HepG2 (cell line): ENCODE data around the gene PRKN. TPM values are rescaled to one million over a fixed set of nuclear protein-coding genes. Genes with fewer than 3 reads are reported as not detected.

Source experiments
- ATAC-seq: fragments of 200-7000 bp; cut with Tn5 transposase; 3 replicates; pipeline ENCODE4 v1.9.1; 2020; ENCODE audit warnings: mild to moderate bottlenecking, moderate library complexity
- BruUV-seq: library from RNA; stranded (reverse); fragments of 400-500 nt; replicated peaks from 2 replicates; lab custom pipeline; 2021; lab: Mats Ljungman, UMichigan
- CTCF ChIA-PET: fragments of 300-600 bp; formaldehyde crosslinking; extraction: SDS; loops from one replicate; lab custom pipeline; 2021; ENCODE audit warnings: low total read pairs, inconsistent platforms, low intra/inter-chr PET ratio; lab: Yijun Ruan, JAX
- POLR2A ChIA-PET: fragments of 350-600 bp; sonication (Branson Sonifier 250); formaldehyde crosslinking; loops from one replicate; lab custom pipeline; 2020; ENCODE audit warnings: antibody characterized with exemption, inconsistent platforms; lab: Yijun Ruan, JAX
- DNase-seq: peaks from one replicate; pipeline ENCODE4 v3.0.0-alpha.2; 2015; ENCODE audit warnings: low spot score
- FAIRE-seq: peaks from 3 replicates; lab custom pipeline; 2011; peaks lifted over from hg19 to GRCh38; lab: Jason Lieb, UNC
- H2AFZ ChIP-seq: one replicate; pipeline ENCODE4 v1.6.1; 2011; ENCODE audit warnings: low read length, inconsistent platforms
- H3K27ac ChIP-seq: fragments of 300-600 bp; 3 replicates; pipeline ENCODE4 v1.8.0; 2011; ENCODE audit warnings: mixed run types, mild to moderate bottlenecking, mixed read lengths, low read length, inconsistent platforms; ENCODE audit not compliant: insufficient read depth; ENCODE audit errors: extremely low read length
- H3K27me3 ChIP-seq, 2 experiments: fragments of 200-600 bp in 1 of 2; 2 replicates in 1 of 2; 3 replicates in 1 of 2; pipeline versions ENCODE4 v1.6.0 to v1.8.0; 2011; ENCODE audit warnings: low read length in 2 of 2, mild to moderate bottlenecking in 2 of 2, moderate library complexity in 2 of 2, inconsistent platforms in 1 of 2; ENCODE audit not compliant: insufficient read depth in 2 of 2, control insufficient read depth in 1 of 2
- H3K36me3 ChIP-seq, 2 experiments: fragments of 200-600 bp in 1 of 2; replicated peaks in 1 of 2; 2 replicates in 1 of 2; 3 replicates in 1 of 2; pipeline versions ENCODE4 v1.5.1 to v1.8.0; 2011; ENCODE audit warnings: low read length in 2 of 2, inconsistent platforms in 1 of 2; ENCODE audit not compliant: insufficient read depth in 2 of 2, control insufficient read depth in 1 of 2
- H3K4me1 ChIP-seq: 2 replicates; pipeline ENCODE4 v1.5.1; 2012; ENCODE audit warnings: low read length, inconsistent platforms; ENCODE audit not compliant: insufficient read depth
- H3K4me2 ChIP-seq: 2 replicates; pipeline ENCODE4 v1.6.0; 2011; ENCODE audit warnings: low read depth, low read length, inconsistent platforms
- H3K4me3 ChIP-seq, 3 experiments: fragments of 200-600 bp in 1 of 3; sonication (generic), shearing (Covaris generic) in 1 of 3; replicated peaks in 1 of 3; 2 replicates each; pipeline ENCODE4 v1.5.1; 2011 to 2016; ENCODE audit warnings: low read length in 3 of 3, inconsistent platforms in 2 of 3, low read depth in 2 of 3, mild to moderate bottlenecking in 2 of 3, control low read depth in 1 of 3, mixed read lengths in 1 of 3; ENCODE audit not compliant: insufficient read depth in 1 of 3
- H3K79me2 ChIP-seq: one replicate; pipeline ENCODE4 v1.6.1; 2011; ENCODE audit warnings: low read length, inconsistent platforms; ENCODE audit not compliant: insufficient read depth
- H3K9ac ChIP-seq: 2 replicates; pipeline ENCODE4 v1.6.0; 2011; ENCODE audit warnings: mild to moderate bottlenecking, low read depth, low read length, inconsistent platforms; ENCODE audit not compliant: insufficient read depth
- H3K9me3 ChIP-seq: 2 replicates; pipeline ENCODE4 v1.5.1; 2012; ENCODE audit warnings: mild to moderate bottlenecking, low read length
- H4K20me1 ChIP-seq: 2 replicates; pipeline ENCODE4 v1.6.0; 2011; ENCODE audit warnings: inconsistent platforms, mild to moderate bottlenecking, low read length, moderate library complexity; ENCODE audit not compliant: insufficient read depth
- DPF2 ChIP-seq: sonication (generic); formaldehyde crosslinking; IDR thresholded peaks from 2 replicates; pipeline ENCODE4 v1.4.0; 2020; ENCODE audit warnings: mild to moderate bottlenecking, low read depth, missing genetic modification reagents, borderline replicate concordance
- FLYWCH1 ChIP-seq: sonication (generic); formaldehyde crosslinking; IDR thresholded peaks from 2 replicates; pipeline ENCODE4 v1.8.1; 2023; ENCODE audit warnings: mild to moderate bottlenecking, missing genetic modification reagents
- PCBP1 ChIP-seq: fragments of 200-400 bp; formaldehyde crosslinking; IDR thresholded peaks from 2 replicates; pipeline ENCODE4 v1.6.1; 2017; ENCODE audit warnings: mild to moderate bottlenecking, low read depth, low read length, borderline replicate concordance
- PHF8 ChIP-seq: sonication (generic); formaldehyde crosslinking; IDR thresholded peaks from 2 replicates; pipeline ENCODE4 v1.5.0; 2020; ENCODE audit warnings: missing genetic modification reagents
- STAG1 ChIP-seq: sonication (generic); formaldehyde crosslinking; IDR thresholded peaks from 2 replicates; pipeline ENCODE4 v1.4.0; 2020; ENCODE audit warnings: missing genetic modification reagents
- ZNF24 ChIP-seq: fragments of 450-650 bp; IDR thresholded peaks from 2 replicates; pipeline ENCODE4 v1.6.1; 2017; ENCODE audit warnings: antibody characterized with exemption, mild to moderate bottlenecking
- ZNF367 ChIP-seq: sonication (generic); formaldehyde crosslinking; IDR thresholded peaks from 2 replicates; pipeline ENCODE4 v1.4.0; 2020; ENCODE audit warnings: missing genetic modification reagents, borderline replicate concordance
- ZNF562 ChIP-seq: sonication (generic); formaldehyde crosslinking; IDR thresholded peaks from 2 replicates; pipeline ENCODE4 v1.8.0; 2022; ENCODE audit warnings: missing genetic modification reagents, borderline replicate concordance
- ZNF619 ChIP-seq: sonication (generic); formaldehyde crosslinking; IDR thresholded peaks from 2 replicates; pipeline ENCODE4 v1.4.0; 2020; ENCODE audit warnings: mild to moderate bottlenecking, missing genetic modification reagents
- WGBS: methylation state at CpG from one replicate; pipeline ENCODE4 v1.1.6; 2017; ENCODE audit warnings: low lambda C conversion rate; 5-methylcytosine and 5-hydroxymethylcytosine counted together
- in situ Hi-C: cut with HindIII; loops from 2 replicates; pipeline ENCODE4 v1.10.0; 2017; ENCODE audit warnings: low pct_unique_long_range_greater_than_20kb; ENCODE audit not compliant: extremely low pct_ligation_motif_present
- intact Hi-C: fragments of 100-400 bp; cut with micrococcal nuclease; formaldehyde crosslinking; loops from one replicate; pipeline ENCODE4 v1.10.0; 2022; ENCODE audit not compliant: unreplicated experiment
- polyA plus RNA-seq, 8 experiments: library from polyadenylated mRNA; depleted of rRNA in 3 of 8; stranded (reverse) in 7 of 8; unstranded in 1 of 8; fragments of >200 nt; fragmentation: Illumina TruSeq in 4 of 8; extraction: Trizol in 4 of 8; gene quantifications; 2 replicates each; pipeline versions ENCODE4 v1.2.1 to v1.2.3, GENCODE V29; 2011 to 2016; ENCODE audit warnings: low read depth in 4 of 8, missing spikeins in 1 of 8, mixed read lengths in 1 of 8; ENCODE audit not compliant: insufficient read depth in 1 of 8
- total RNA-seq, 5 experiments: library from RNA; depleted of rRNA; stranded (reverse); fragments of >200 nt; fragmentation: Illumina TruSeq; extraction: Trizol; gene quantifications; 2 replicates each; pipeline ENCODE4 v1.2.3, GENCODE V29; 2016; ENCODE audit warnings: low read depth in 1 of 5
- TF ChIP-seq, protein P1 (sequence below): sonication (generic); formaldehyde crosslinking; IDR thresholded peaks from 2 replicates; pipeline ENCODE4 v1.5.1; 2020; ENCODE audit warnings: missing genetic modification reagents, mild to moderate bottlenecking, borderline replicate concordance
- TF ChIP-seq, protein P2 (sequence below): sonication (generic); formaldehyde crosslinking; IDR thresholded peaks from 2 replicates; pipeline ENCODE4 v1.5.0; 2020; ENCODE audit warnings: mild to moderate bottlenecking, missing genetic modification reagents, borderline replicate concordance
- TF ChIP-seq, protein P3 (sequence below): IDR thresholded peaks from 2 replicates; pipeline ENCODE4 v1.6.1; 2016; ENCODE audit warnings: missing biosample characterization, missing genetic modification reagents, low read depth
- TF ChIP-seq, protein P4 (sequence below): sonication (generic); formaldehyde crosslinking; IDR thresholded peaks from 2 replicates; pipeline ENCODE4 v1.8.0; 2022; ENCODE audit warnings: mild to moderate bottlenecking, missing genetic modification reagents; ENCODE audit not compliant: insufficient replicate concordance

Gene PRKN
- total and polyA plus RNA-seq, 2 of the 13 experiments (the other 11 are each of a cell fraction or from before 2014, with no cell fraction given): 0.31 to 0.44 TPM

DNA sequence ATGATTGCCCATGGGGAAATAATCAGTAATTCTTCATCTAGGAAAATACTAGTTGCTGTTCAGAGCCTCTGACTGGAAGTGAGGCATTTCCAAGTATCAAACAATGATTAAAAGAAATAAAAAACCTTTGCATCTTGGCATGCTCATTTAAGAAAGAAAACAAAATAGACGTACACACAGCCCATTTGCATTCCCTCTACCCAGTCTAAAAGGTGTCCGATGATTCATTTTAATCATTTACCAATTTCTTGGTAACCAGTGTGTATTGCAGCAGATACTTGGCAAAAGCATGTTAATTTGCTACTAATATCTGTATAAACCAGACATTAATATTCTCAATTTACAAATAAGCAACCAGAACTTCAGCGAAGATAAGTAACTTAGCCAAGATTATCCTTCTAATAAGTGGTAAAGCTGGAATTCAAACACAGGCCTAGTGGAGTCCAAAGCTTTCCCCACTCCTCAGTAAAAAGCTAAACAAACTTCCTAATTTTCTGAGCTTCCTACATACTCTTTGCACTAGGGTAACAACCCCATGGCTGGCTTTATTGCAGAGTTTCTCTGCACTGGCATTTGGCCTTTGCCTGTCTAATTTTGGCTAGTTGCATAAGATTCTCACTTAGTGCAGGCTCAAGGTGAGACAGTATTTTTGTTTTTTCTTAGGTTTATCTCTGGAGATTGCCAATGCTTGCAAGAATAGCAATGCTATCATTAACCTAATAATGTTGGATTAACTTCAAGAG, 338.1 kb downstream of the PRKN start (continued):
- TF ChIP-seq, protein P1, sequence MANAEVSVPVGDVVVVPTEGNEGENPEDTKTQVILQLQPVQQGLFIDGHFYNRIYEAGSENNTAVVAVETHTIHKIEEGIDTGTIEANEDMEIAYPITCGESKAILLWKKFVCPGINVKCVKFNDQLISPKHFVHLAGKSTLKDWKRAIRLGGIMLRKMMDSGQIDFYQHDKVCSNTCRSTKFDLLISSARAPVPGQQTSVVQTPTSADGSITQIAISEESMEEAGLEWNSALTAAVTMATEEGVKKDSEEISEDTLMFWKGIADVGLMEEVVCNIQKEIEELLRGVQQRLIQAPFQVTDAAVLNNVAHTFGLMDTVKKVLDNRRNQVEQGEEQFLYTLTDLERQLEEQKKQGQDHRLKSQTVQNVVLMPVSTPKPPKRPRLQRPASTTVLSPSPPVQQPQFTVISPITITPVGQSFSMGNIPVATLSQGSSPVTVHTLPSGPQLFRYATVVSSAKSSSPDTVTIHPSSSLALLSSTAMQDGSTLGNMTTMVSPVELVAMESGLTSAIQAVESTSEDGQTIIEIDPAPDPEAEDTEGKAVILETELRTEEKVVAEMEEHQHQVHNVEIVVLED (CRISPR knock-in tag): no peak
- TF ChIP-seq, all 625 proteins: peak for 0

DNA sequence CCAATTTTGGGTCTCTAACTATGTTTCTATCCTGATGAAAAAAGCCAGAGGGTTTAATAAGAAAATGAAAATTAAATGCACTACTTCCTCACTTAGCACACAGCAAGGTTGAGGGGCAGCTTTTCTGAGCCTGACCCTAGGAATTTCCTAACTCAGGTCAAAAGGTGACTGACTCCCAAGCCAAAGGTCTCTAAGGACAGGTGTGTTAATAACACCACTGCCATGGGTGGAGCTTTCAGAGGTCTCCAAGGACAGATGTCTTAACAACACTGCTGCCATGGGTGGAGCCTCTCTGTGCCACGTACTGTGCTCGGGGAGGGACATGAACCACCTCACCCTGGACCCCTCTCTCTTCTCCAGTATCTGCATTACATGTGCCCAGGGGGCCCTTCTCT, 339.2 kb downstream of the PRKN start:
- no peak for ATAC-seq
- intact Hi-C loops: no loop called here

More for the DNA sequence above, 339.2 kb downstream of the PRKN start:
- no TSS peak for BruUV-seq
- H3K9me3 ChIP-seq: peaks cover 11% of the 10 kb centered on the region
- FAIRE-seq (no peak), DNase-seq (no peak)
- H3K4me2 ChIP-seq: no peak overlapping the region
- H3K27ac ChIP-seq: no peak overlapping the region
- 6% methylated on average over 2 of the region's 2 CpGs for WGBS
- H3K36me3 ChIP-seq: no peaks in the 10 kb centered on the region
- ChIA-PET POLR2A (no interaction called here), CTCF (no interaction called here)
- in situ Hi-C loops: no loop called here
- no peak overlapping the region for H2AFZ ChIP-seq
- no peak for TF ChIP-seq ZNF24
- no peak for TF ChIP-seq ZNF562 (CRISPR knock-in tag)
- TF ChIP-seq PCBP1: no peak
- TF ChIP-seq, protein P2, sequence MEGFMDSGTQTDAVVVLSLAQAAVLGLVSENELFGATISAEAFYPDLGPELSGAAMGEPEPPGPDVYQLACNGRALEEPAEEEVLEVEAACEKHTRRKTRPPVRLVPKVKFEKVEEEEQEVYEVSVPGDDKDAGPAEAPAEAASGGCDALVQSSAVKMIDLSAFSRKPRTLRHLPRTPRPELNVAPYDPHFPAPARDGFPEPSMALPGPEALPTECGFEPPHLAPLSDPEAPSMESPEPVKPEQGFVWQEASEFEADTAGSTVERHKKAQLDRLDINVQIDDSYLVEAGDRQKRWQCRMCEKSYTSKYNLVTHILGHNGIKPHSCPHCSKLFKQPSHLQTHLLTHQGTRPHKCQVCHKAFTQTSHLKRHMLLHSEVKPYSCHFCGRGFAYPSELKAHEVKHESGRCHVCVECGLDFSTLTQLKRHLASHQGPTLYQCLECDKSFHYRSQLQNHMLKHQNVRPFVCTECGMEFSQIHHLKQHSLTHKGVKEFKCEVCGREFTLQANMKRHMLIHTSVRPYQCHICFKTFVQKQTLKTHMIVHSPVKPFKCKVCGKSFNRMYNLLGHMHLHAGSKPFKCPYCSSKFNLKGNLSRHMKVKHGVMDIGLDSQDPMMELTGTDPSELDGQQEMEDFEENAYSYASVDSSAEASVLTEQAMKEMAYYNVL (CRISPR knock-in tag): no peak
- TF ChIP-seq STAG1 (CRISPR knock-in tag): no peak
- TF ChIP-seq ZNF367 (CRISPR knock-in tag): no peak
- TF ChIP-seq, protein P3, sequence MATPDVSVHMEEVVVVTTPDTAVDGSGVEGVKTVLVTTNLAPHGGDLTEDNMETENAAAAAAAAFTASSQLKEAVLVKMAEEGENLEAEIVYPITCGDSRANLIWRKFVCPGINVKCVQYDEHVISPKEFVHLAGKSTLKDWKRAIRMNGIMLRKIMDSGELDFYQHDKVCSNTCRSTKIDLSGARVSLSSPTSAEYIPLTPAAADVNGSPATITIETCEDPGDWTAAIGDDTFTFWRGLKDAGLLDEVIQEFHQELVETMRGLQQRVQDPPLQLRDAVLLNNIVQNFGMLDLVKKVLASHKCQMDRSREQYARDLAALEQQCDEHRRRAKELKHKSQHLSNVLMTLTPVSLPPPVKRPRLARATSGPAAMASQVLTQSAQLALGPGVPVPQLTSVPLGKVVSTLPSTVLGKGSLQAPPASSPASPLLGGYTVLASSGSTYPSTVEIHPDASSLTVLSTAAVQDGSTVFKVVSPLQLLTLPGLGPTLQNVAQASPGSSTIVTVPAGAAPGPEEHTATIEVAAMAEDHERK (CRISPR knock-in tag): no peak
- no peak for TF ChIP-seq FLYWCH1
- no peak for TF ChIP-seq DPF2 (CRISPR knock-in tag)
- no peak for TF ChIP-seq PHF8
- TF ChIP-seq, protein P4, sequence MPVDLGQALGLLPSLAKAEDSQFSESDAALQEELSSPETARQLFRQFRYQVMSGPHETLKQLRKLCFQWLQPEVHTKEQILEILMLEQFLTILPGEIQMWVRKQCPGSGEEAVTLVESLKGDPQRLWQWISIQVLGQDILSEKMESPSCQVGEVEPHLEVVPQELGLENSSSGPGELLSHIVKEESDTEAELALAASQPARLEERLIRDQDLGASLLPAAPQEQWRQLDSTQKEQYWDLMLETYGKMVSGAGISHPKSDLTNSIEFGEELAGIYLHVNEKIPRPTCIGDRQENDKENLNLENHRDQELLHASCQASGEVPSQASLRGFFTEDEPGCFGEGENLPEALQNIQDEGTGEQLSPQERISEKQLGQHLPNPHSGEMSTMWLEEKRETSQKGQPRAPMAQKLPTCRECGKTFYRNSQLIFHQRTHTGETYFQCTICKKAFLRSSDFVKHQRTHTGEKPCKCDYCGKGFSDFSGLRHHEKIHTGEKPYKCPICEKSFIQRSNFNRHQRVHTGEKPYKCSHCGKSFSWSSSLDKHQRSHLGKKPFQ (CRISPR knock-in tag): no peak
- TF ChIP-seq ZNF619: no peak
- H3K9ac ChIP-seq: no peak overlapping the region
- H3K4me3 ChIP-seq: no peak overlapping the region
- H4K20me1 ChIP-seq: no peaks in the 10 kb centered on the region
- no peaks in the 10 kb centered on the region for H3K4me1 ChIP-seq
- H3K27me3 ChIP-seq: no peaks in the 10 kb centered on the region
- H3K79me2 ChIP-seq: no peaks in the 10 kb centered on the region
